Measurements from ENCODE around the gene RMC1. TPM values are rescaled to one million over a fixed set of nuclear protein-coding genes. Genes with fewer than 3 reads are reported as not detected.
"Not testable (repeated sequence)": the region's sequence is repeated elsewhere in the genome, so short reads cannot be mapped to it uniquely, and the experiment has no call there.

The RMC1 gene
- total RNA-seq, 1 experiment from 2014 or later: 48.3 TPM

- DNase-seq (ENCODE audit: low spot score): no peak
These were observed 5.2 kb upstream of the RMC1 start for GRCh38 chr18:23498117-23498516.

- DNase-seq (ENCODE audit: low spot score): peak; percentile 78
These were observed 4.4 kb upstream of the RMC1 start for GRCh38 chr18:23498877-23499276.

- no peak for DNase-seq (ENCODE audit: low spot score)
These were observed 4.0 kb upstream of the RMC1 start for GRCh38 chr18:23499291-23499781.

GRCh38 chr18:23501626-23502025, 1.7 kb upstream of the RMC1 start:
- DNase-seq (ENCODE audit: low spot score): no peak

GRCh38 chr18:23502516-23503037, 734 bp upstream of the RMC1 start:
- DNase-seq (ENCODE audit: low spot score): no peak

- DNase-seq (ENCODE audit: low spot score): peak; percentile 8
These were observed 643 bp downstream of the RMC1 start for GRCh38 chr18:23503963-23504344.

- no peak for DNase-seq (ENCODE audit: low spot score)
These were observed 1.4 kb downstream of the RMC1 start for GRCh38 chr18:23504720-23505119.

GRCh38 chr18:23506393-23506792, 3.1 kb downstream of the RMC1 start:
- DNase-seq (ENCODE audit: low spot score): no peak

GRCh38 chr18:23510923-23511322, 7.6 kb downstream of the RMC1 start:
- DNase-seq (ENCODE audit: low spot score): not testable (repeated sequence)

GRCh38 chr18:23512216-23512615, 8.9 kb downstream of the RMC1 start:
- DNase-seq (ENCODE audit: low spot score): not testable (repeated sequence)

- DNase-seq (ENCODE audit: low spot score): no peak
These were observed 9.3 kb downstream of the RMC1 start for GRCh38 chr18:23512641-23513040.

GRCh38 chr18:23515911-23516546, 12.7 kb downstream of the RMC1 start:
- peak; percentile 79 for DNase-seq (ENCODE audit: low spot score)

GRCh38 chr18:23519734-23520133, 16.4 kb downstream of the RMC1 start:
- DNase-seq (ENCODE audit: low spot score): peak; percentile 55

- peak; percentile 33 for DNase-seq (ENCODE audit: low spot score)
These were observed 18.0 kb downstream of the RMC1 start for GRCh38 chr18:23521271-23521670.

- DNase-seq (ENCODE audit: low spot score): no peak
These were observed 18.6 kb downstream of the RMC1 start for GRCh38 chr18:23521907-23522306.

GRCh38 chr18:23523429-23524212, 20.3 kb downstream of the RMC1 start:
- peak; percentile 41 for DNase-seq (ENCODE audit: low spot score)

GRCh38 chr18:23524213-23524707, 20.9 kb downstream of the RMC1 start:
- no peak for DNase-seq (ENCODE audit: low spot score)

GRCh38 chr18:23526501-23527063, 23.3 kb downstream of the RMC1 start:
- DNase-seq (ENCODE audit: low spot score): no peak

GRCh38 chr18:23528580-23529472, 25.5 kb downstream of the RMC1 start:
- peak; percentile 74 for DNase-seq (ENCODE audit: low spot score)

GRCh38 chr18:23529604-23530003, 26.3 kb downstream of the RMC1 start:
- DNase-seq (ENCODE audit: low spot score): peak; percentile 90

- DNase-seq (ENCODE audit: low spot score): no peak
These were observed 26.9 kb downstream of the RMC1 start for GRCh38 chr18:23530195-23530594.

All from A172 (cell line).